Retina (tissue), 1 donor: ENCODE results near the gene TBPL1.
"Not testable (repeated sequence)": the region's sequence is repeated elsewhere in the genome, so short reads cannot be mapped to it uniquely, and the experiment has no call there.

Experiments used
- DNase-seq: peaks from one replicate; pipeline ENCODE4 v3.0.0-alpha.2; 2016

TBPL1 gene

DNA sequence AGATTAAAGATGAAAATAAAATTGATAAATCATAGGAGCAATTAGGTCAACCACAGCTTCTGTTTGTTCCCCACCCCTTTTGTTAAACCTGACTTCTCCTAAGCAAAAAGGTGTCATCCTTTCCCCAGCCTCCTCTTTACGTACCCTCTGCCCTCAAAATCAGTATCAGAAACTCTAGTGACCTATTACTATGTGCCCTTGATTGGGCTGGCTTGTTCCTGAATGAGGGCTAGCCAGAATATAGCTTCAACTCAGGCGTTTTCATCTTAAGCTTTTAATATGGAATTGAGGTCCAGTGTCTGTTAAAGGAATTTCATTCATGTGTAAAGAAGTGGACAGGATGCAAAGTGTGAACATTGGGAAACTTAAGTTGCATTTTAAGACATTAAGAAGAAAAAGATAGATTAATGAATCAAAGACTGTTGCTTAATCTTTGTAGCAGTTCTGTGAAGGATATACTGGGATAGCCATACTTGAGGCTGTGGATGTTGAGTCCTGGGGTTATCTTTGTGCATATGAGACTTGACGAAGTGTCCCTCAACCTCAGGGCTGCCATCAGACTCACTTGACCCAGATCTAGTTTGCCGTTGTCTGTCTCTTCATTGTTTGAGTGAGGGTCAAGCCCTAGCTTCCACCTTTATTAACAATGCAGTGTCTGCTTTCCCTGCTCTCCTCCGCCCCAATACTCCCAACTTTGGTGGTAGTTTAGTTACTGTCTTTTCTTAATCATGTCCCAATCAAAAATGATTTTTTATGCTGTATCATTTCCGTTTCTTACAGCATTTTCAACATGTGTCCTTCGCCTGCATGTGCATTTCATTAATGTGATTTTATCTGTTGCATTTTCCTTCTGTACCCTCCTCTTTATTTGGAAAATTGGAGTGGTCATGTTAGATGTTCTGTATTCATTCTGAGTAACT is 1.9 kb downstream of the TBPL1 start:
- DNase-seq = peak; percentile 24

GRCh38 chr6:133955582-133956415 is 2.8 kb downstream of the TBPL1 start:
- no peak for DNase-seq

- no peak for DNase-seq
Measured at GRCh38 chr6:133956416-133957049, 3.5 kb downstream of the TBPL1 start.

- DNase-seq = no peak
Measured at GRCh38 chr6:133957227-133957626, 4.2 kb downstream of the TBPL1 start.

- DNase-seq = no peak
Measured at GRCh38 chr6:133957780-133958242, 4.8 kb downstream of the TBPL1 start.

- DNase-seq = no peak
Measured at GRCh38 chr6:133958791-133959190, 5.8 kb downstream of the TBPL1 start.

DNA sequence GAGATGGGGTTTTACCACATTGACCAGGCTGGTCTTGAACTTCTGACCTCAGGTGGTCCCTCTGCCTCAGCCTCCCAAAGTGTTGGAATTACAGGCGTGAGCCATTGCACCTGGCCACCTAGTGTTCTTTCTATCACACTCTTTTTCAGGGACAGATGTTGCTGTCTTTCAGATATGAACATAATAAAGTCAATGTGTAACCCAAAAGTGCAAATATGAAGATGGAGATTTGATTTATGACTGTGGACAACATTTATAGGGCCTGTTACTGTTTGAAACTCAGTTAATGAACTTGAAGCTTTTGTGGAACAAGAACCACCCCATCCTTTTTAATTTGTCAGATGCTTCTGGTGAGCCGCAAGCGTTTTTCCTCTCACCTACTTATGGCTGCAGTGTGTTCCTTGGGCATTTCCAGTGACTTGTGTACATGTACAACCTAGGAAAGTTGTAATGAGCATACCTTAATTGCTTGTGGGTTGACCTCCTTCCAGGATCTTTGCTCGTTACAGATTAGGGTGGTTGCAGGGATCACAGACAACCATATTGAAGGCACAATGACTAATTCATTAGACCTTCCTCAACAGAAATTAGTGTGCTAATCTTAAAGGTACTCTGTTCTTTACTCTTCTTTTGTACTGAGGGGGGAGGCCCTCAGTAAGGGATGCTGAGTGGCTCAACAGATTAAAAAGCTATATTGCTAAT is 6.8 kb downstream of the TBPL1 start:
- DNase-seq = no peak

DNA sequence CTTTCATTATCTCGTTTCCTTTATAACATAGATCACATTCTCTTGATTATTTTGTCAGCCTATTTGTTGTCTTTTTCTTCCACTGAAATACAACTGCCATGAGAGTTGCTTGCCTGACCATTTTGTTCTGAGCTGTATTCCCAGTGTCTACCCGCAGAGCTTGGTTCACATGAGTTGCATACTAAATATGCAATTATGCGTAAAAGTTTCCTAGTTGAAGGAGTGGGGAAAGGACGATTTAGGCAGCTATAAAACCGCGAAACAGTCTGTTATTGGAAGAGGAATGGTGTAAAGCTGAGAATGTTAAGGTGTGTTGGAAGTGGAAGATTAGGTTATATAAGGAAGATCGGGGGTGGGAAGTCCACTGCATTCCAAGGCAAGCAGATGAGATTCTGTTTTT is 8.8 kb downstream of the TBPL1 start:
- DNase-seq = no peak

- no peak for DNase-seq
Measured at GRCh38 chr6:133964052-133964451, 11.0 kb downstream of the TBPL1 start.

- no peak for DNase-seq
Measured at GRCh38 chr6:133964702-133965101, 11.7 kb downstream of the TBPL1 start.

DNA sequence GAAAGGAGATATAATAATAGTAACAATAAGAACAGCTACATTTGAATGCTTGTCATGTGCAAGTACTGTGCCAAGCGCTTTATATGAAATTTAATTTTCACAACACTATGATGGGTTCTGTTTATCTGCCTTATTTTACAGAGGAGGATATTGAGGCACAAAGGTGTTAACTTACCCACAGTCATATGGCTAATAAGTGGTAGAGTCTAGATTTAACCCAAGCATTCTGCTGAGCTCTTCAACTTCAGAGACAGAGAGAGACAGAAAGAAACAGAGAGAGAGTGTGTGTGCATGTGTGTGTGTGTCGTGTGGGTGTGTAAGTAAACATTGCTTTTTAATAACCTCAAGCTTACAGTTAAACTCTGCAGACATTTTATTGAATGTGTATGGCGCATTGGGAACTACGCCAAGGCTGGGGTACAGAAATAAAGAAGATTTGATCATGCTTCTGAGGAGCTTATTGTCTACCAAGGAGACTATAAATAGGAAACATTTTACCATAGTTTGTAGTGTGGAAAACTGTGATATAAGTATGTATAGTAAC is 12.9 kb downstream of the TBPL1 start:
- no peak for DNase-seq

DNA sequence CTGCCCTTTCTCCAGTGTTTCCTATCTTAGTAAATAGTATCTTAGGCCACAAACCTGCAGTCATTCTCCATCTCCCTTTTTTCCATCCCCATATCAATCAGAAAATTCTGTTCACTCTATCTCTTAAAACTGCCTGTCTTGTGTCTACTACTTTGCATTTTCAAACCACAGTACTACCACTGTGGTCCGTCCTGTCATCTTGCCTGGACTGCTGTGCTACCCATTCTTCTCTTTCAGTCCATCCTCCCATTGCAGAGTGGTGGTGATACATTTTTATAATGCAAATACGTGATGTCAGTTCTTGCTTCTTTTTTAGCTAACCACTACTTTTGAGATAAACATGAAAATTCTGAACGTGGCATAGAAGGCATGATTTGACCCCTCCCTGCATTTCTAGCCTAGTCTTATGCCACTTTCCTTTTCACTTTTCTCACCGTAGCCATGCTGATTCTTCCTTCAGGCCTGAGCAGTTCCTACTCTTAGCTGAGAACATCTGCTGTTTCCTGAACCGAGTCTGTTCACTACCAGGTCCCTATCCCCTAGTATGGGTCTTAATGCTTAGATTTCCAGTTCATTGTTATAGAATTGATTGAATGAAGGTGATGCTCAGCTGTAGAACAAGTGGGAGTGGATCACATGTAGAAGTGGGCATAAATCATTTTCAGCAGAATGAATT is 13.8 kb downstream of the TBPL1 start:
- no peak for DNase-seq

DNA sequence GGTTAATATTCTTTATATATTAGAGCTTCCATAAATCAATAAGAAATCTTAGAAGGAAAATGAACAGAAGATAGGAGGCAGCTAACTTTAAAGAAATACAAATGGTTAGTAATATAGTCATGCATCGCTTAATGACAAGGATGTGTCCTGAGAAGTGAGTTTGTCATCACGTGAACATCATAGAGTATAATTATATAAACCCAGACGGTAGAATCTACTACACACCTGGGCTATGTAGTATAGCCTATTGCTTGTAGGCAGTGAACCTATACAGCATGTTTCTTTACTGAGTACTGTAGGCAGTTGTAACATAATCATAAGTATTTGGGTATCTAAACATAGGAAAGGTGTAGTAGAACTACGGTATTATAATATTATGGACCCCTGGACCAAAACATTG is 14.3 kb downstream of the TBPL1 start:
- DNase-seq = no peak

DNA sequence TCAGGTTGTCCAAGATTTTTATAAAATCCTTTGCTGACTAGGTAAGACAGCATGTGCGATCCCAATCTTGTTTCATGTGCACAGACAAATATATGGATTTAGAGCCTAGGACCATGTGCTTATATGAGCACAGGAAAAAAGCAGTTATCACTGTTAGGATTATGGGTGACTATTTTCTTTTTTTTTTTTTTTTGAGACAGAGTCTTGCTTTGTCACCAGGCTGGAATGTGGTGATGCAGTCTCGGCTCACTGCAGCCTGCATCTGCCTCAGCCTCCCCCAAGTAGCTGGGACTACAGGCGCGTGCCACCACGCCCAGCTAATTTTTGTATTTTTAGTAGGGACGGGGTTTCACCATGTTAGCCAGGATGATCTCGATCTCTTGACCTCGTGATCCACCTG is 14.8 kb downstream of the TBPL1 start:
- DNase-seq = not testable (repeated sequence)

GRCh38 chr6:133969285-133969920 is 16.4 kb downstream of the TBPL1 start:
- DNase-seq = no peak

DNA sequence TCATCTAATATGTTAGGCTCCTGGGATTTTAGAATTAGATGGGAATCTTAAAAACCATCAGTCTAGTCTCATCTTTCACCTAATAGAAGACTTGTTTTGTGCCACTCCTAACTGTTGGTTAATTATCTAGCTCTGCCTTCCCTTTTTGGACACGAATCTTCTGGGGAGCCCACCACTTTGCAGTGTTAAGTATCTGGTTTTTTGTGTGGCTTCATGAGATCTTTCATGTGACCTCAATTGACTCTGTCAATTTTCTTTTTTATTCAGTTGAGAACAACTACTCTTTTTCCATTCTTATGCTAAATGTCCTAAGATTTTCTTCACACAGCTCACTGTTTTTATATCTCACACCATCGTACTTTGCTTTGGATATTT is 16.9 kb downstream of the TBPL1 start:
- no peak for DNase-seq

DNA sequence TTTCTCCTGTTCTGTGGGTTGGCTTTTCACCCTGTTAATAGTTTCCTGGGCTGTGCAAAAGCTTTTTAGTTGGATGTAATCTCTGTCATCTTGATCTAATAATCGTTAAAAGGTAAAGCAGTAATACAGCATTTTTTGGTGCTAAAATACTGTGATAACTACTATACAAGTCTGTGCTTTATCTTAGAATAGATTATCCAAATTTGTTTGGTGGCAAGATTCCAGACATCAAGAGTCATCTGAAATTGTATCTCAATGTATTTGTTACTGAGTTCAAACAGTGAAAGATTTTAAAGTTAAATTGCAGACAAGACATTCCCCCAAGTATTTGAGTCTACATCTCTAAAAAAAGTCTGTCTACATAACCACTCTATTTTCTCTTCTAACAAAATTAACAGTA is 18.8 kb downstream of the TBPL1 start:
- DNase-seq = no peak

GRCh38 chr6:133972388-133972787 is 19.4 kb downstream of the TBPL1 start:
- no peak for DNase-seq

- DNase-seq = peak; percentile 40
Measured at GRCh38 chr6:133973109-133973971, 20.3 kb downstream of the TBPL1 start.
